ENCODE measurements around the gene NGRN. TPM values are rescaled to one million over a fixed set of nuclear protein-coding genes. Genes with fewer than 3 reads are reported as not detected.
"Not testable (repeated sequence)": the region's sequence is repeated elsewhere in the genome, so short reads cannot be mapped to it uniquely, and the experiment has no call there.

The NGRN gene
- total RNA-seq, 6 donors from 2014 or later = 35.6 to 74.2 (median 62.6) TPM

DNA sequence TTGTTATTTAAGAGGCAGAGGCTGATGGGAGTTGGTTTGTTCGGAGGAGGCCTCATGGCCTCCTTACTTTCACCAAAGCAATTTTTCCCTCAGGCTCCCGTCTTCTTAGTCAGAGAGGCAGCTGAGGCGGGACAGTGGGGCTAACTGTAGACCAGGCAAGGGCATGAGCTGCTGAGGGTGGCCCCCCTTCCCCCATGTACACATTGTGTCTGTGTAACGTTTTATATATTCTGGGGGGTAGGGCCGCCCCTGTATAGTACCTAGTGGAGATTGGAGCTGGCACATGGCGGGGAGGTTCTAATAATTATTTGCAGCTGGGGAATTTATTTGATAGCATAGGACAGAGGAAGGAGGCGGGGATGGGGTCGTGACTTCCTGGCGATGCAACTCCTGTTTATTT is 35.1 kb downstream of the NGRN start:
- 87 to 93% methylated on average over 9 of the region's 9 CpGs for WGBS, 2 donors
- Histone ChIP-seq H3K27me3 (no peaks in the 10 kb centered on the region), H3K9me3 (no peaks in the 10 kb centered on the region), H3K4me1 (peaks cover 2 to 8% (median 7%) of the 10 kb centered on the region in 4 donors), H3K36me3 (no peaks in the 10 kb centered on the region), H3K27ac (no peak overlapping the region), H3K4me3 (no peak overlapping the region)
- no peak for TF ChIP-seq POLR2AphosphoS5 (IDR thresholded peaks at IDR 0.05)
- TF ChIP-seq, protein P1, sequence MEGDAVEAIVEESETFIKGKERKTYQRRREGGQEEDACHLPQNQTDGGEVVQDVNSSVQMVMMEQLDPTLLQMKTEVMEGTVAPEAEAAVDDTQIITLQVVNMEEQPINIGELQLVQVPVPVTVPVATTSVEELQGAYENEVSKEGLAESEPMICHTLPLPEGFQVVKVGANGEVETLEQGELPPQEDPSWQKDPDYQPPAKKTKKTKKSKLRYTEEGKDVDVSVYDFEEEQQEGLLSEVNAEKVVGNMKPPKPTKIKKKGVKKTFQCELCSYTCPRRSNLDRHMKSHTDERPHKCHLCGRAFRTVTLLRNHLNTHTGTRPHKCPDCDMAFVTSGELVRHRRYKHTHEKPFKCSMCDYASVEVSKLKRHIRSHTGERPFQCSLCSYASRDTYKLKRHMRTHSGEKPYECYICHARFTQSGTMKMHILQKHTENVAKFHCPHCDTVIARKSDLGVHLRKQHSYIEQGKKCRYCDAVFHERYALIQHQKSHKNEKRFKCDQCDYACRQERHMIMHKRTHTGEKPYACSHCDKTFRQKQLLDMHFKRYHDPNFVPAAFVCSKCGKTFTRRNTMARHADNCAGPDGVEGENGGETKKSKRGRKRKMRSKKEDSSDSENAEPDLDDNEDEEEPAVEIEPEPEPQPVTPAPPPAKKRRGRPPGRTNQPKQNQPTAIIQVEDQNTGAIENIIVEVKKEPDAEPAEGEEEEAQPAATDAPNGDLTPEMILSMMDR (IDR thresholded peaks at IDR 0.05) = no peak
- TF ChIP-seq EP300 (IDR thresholded peaks at IDR 0.05) = no peak
- TF ChIP-seq POLR2A (IDR thresholded peaks at IDR 0.05) = no peak
- DNase-seq (no peak), ATAC-seq (ENCODE audit: low FRiP score in 2 of 2) (no peak)

DNA sequence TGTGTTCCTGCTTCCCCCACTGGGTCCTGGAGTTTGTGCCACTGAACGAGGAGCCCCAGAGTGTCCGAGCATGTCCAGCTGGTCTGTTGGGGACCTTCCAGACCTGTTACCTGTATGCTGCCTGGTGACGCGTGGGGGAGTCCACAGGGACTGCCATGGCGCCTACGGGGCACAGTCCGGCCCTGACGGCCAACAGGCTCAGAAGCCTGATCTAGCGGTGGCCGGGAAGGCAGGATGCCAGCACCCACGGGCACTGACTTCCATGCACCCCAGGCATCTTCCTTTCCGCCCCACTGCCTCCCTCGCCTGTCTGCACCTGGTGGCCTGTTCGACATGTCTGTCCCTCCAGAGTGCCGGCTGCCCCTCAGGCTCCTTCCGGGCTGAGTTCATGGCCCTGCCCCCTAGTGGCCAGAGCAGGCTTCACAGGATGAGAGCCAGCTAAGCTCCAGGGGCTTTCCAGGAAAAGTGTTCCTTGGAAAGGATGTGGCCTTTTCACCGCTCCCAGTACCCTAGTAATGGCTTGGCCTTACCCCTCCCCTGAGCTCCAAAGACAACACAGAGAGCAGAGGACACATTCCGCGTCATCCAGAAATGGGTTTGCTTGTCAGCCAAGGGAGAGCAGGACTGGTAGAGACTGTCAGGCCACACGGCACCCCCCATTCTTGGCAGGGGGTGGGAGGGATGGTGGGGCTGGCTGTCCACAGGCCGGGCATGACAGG is 35.7 kb downstream of the NGRN start:
- TF ChIP-seq EP300 (IDR thresholded peaks at IDR 0.05) (no peak), POLR2AphosphoS5 (IDR thresholded peaks at IDR 0.05) (no peak), POLR2A (IDR thresholded peaks at IDR 0.05) (no peak)
- TF ChIP-seq, protein P1 (IDR thresholded peaks at IDR 0.05) = peak; percentile 56 to 89 (median 76)

DNA sequence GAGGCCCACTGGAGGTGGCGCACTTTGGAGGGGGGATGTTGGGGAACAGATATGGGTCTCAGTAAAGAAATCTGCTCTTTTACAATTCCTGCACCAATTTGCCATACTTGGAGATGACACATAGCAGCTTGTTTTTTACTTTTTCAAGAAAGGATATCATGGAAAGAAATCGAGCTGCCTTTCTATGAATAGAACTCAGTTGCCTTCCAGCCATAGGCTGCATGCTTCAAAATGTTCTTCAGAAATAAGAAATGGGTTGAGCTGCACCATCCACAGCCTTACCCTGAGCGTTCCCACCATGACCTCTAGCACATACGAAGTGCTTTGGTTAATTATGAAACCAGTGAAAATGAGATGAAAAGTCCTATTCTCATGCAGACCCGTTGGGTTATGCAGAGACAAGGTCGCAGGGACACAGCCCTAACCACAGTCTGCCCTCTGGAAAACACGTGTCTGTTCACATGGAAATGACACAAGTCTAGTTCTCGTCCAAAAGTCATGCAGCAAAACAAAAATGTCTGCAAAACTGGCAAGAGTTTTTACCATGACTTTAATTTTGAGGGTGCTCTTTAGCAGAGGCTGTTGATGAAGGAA is 36.3 kb downstream of the NGRN start:
- H3K9me3 ChIP-seq = no peaks in the 10 kb centered on the region
- DNase-seq (no peak), ATAC-seq (ENCODE audit: low FRiP score in 2 of 2) (no peak)
- H3K27me3 ChIP-seq = no peaks in the 10 kb centered on the region
- H3K4me3 ChIP-seq = no peak overlapping the region
- WGBS, 2 donors = 78 to 79% methylated on average over 8 of the region's 8 CpGs
- peak overlapping the region in 1 of 4 donors; percentile 23 for H3K27ac ChIP-seq
- H3K36me3 ChIP-seq = no peaks in the 10 kb centered on the region
- TF ChIP-seq POLR2AphosphoS5 (IDR thresholded peaks at IDR 0.05) (no peak), EP300 (IDR thresholded peaks at IDR 0.05) (no peak), POLR2A (IDR thresholded peaks at IDR 0.05) (no peak)
- TF ChIP-seq, protein P1 (IDR thresholded peaks at IDR 0.05) = no peak
- peaks cover 7 to 20% (median 12%) of the 10 kb centered on the region in 4 donors for H3K4me1 ChIP-seq

More for the DNA sequence above, 35.7 kb downstream of the NGRN start:
- H3K4me1 ChIP-seq = peaks cover 2 to 14% (median 7%) of the 10 kb centered on the region in 4 donors
- H3K9me3 ChIP-seq = no peaks in the 10 kb centered on the region
- peak; percentile 49 to 72 for DNase-seq
- no peak overlapping the region for H3K4me3 ChIP-seq
- WGBS, 2 donors = 57 to 69% methylated on average over 9 to 21 of the region's 21 CpGs
- ATAC-seq (ENCODE audit: low FRiP score in 2 of 2) = peak; percentile 59 to 62
- H3K27me3 ChIP-seq = no peaks in the 10 kb centered on the region
- H3K27ac ChIP-seq = peak overlapping the region in 2 of 4 donors; percentile 23 to 48
- no peaks in the 10 kb centered on the region for H3K36me3 ChIP-seq

DNA sequence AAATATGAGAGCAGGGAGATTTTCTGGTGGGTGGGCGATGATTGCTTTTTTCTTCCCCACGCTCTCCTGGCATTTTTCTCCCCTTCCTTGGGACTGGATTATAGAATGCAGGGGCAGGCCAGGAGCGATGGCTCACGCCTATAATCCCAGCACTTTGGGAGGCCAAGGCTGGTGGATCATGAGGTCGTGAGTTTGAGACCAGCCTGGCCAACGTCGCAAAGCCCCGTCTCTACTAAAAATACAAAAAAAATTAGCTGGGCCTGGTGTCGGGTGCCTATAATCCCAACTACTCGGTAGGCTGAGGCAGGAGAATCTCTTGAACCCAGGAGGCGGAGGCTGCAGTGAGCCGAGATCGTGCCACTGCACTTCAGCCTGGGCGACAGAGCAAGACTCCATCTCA is 39.9 kb downstream of the NGRN start:
- not testable (repeated sequence) for H3K4me3 ChIP-seq; H3K9me3 ChIP-seq; ATAC-seq (ENCODE audit: low FRiP score in 2 of 2); H3K36me3 ChIP-seq; H3K27me3 ChIP-seq; DNase-seq; H3K27ac ChIP-seq
- H3K4me1 ChIP-seq = peaks cover 7 to 22% (median 12%) of the 10 kb centered on the region in 4 donors
- WGBS, 2 donors = 94 to 95% methylated on average over 14 of the region's 14 CpGs

DNA sequence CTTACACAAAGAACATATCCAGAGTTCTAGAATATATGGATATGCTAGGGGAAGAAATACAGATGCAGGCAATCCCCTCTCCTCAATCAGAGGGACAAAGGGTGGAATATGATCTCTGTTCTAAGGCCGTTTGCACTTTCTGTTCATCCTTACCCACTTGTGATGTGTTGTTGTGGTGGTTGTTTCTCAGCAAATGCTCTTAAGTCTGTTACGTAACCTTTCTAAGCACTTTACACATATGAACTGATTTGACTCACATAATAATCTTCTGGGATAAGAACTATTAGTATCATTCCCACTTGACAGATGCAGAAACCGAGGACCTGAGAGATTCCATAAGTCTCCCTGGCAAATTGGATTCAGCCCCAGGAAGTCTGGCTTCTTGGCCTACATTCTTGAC is 40.5 kb downstream of the NGRN start:
- H3K4me3 ChIP-seq = no peak overlapping the region
- TF ChIP-seq EP300 (IDR thresholded peaks at IDR 0.05) (no peak), POLR2A (IDR thresholded peaks at IDR 0.05) (no peak), POLR2AphosphoS5 (IDR thresholded peaks at IDR 0.05) (no peak)
- TF ChIP-seq, protein P1 (IDR thresholded peaks at IDR 0.05) = no peak
- ATAC-seq (ENCODE audit: low FRiP score in 2 of 2) (no peak), DNase-seq (no peak)
- H3K4me1 ChIP-seq = peaks cover 7 to 20% (median 11%) of the 10 kb centered on the region in 4 donors
- H3K9me3 ChIP-seq = no peaks in the 10 kb centered on the region
- no peak overlapping the region for H3K27ac ChIP-seq
- 57 to 75% methylated on average over 3 of the region's 3 CpGs for WGBS, 2 donors
- no peaks in the 10 kb centered on the region for H3K27me3 ChIP-seq
- no peaks in the 10 kb centered on the region for H3K36me3 ChIP-seq

All from upper lobe of left lung (tissue), 6 donors.